T47D (cell line): ENCODE measurements around the gene FBXW11.
"Not testable (repeated sequence)": the region's sequence is repeated elsewhere in the genome, so short reads cannot be mapped to it uniquely, and the experiment has no call there.

Experiments
- DNase-seq, 2 experiments: peaks; one replicate each; pipeline versions ENCODE4 v3.0.0 to v3.0.0-alpha.2; 2011 to 2012; ENCODE audit warnings: low read depth in 1 of 2, low spot score in 1 of 2
- JUND ChIP-seq: IDR thresholded peaks from 2 replicates; pipeline ENCODE4 v1.6.1; 2012; ENCODE audit warnings: low read depth
- in situ Hi-C: cut with HindIII; loops from 2 replicates; pipeline ENCODE4 v1.10.0; 2016; ENCODE audit warnings: low sequenced_read_pairs, low pct_unique_long_range_greater_than_20kb

FBXW11 gene

DNA sequence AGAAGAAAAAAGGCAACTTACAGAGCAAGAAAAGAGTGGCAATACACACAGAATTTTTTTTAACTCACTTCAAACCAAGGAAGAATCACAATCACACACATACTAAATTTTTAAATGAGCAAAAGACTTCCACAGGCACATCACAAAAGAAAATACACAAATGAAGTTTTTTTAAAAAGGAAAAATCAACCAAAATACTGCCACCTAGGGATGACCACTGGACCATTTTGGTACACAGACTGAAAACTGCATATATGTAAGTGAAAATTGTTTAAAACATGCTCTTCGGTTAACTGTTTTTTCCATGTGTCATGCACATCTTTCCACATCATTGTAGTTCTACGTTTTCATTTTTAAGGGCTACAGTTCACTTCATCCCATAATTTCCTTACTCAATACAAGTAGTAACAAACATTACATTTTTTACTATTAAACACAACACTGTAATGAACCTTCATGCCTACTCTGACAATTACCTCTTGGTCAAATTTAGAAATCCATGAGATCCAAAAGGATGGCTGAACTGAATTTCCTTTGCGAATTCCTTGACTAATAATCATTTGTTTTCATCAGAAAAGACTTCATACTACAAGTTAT lies 79.0 kb downstream of the FBXW11 start:
- in situ Hi-C loops: no loop called here
- no peak for DNase-seq
- TF ChIP-seq JUND: no peak

GRCh38 chr5:171926311-171926710 lies 80.1 kb downstream of the FBXW11 start:
- in situ Hi-C loops: no loop called here
- no peak for DNase-seq
- TF ChIP-seq JUND: no peak

GRCh38 chr5:171924493-171925122 lies 81.8 kb downstream of the FBXW11 start:
- TF ChIP-seq JUND: no peak
- in situ Hi-C loops: no loop called here
- DNase-seq: no peak

DNA sequence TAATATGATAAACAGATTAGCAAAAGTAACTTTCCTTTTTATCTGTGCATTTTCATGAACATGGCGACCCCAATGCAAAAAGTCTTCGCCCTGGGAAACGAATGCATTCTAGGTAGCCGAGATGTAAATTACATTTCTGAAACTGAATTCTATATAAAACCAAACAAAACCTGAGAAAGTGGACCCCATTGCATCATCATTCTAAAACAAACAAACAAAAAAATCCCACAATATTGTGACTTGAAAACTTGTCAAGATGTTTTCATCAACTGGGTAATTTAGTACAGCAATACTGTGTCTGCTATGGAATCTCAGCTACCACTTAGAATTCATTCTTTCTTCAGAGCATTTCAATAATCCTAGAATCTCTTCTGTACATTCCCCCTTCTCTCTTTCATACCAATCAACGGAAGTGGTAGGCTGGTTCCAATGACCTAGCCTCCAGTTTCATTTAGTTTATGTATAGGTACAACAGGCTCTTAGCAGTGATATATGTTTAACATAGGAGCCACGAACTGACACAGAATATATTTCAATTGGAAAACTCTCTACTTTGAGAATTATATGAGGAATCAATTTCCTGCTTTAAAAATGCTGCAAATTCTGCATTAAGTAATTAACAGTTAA lies 85.6 kb downstream of the FBXW11 start:
- in situ Hi-C loops: no loop called here
- no peak for TF ChIP-seq JUND
- no peak for DNase-seq

DNA sequence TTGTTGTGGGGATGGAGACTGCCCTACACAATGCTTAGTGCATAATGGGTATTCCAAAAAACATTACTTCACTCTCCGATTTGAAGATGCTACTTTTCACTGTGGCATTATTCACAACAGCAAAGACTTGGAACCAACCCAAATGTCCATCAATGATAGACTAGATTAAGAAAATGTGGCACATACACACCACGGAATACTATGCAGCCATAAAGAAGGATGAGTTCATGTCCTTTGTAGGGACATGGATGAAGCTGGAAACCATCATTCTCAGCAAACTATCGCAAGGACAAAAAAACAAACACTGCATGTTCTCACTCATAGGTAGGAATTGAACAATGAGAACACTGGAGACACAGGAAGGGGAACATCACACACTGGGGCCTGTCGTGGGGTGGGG lies 90.7 kb downstream of the FBXW11 start:
- DNase-seq, in situ Hi-C loops: not testable (repeated sequence)

- in situ Hi-C loops: no loop called here
- TF ChIP-seq JUND: no peak
- no peak for DNase-seq
Measured at GRCh38 chr5:171914726-171915338, 91.6 kb downstream of the FBXW11 start.

- DNase-seq: no peak
- TF ChIP-seq JUND: no peak
- in situ Hi-C loops: no loop called here
Measured at GRCh38 chr5:171913987-171914273, 92.5 kb downstream of the FBXW11 start.

DNA sequence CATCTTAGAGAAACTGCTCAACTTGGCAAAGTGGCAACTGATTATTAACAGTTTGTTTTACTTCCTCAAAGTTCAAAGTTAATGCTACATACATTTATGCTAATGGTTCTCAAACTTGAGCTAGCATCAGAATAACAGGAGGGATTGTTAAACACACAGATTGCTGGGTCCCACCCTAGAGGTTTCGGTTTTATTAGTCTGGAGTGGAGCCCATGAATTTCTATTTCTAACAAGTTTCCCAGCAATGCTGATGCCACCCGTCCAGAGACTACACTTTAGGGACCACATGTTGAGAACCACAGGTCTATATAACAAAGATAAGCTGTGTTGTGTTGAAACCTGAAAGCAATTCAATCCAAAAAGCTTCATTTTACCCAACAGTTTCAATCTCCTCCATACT lies 95.3 kb downstream of the FBXW11 start:
- no peak for DNase-seq
- in situ Hi-C loops: no loop called here
- no peak for TF ChIP-seq JUND

DNA sequence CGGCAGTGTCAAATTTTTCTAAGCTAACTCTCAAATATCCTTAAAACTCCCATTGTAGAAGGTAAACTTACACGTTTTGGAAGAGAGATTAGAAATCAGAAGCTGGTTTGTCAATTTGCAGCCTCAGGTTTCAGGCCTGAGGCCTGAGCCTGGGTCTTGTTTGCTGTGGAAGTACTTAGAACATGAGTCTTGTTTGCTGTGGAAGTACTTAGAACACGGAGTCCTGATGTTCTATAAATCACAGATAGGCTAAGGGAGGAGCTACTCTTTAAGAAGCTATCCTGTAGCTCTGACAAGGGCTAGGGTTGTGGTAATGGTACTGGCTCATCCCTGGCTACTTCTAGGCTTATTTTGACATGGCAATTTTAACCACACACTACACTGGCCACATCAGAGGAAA lies 97.8 kb downstream of the FBXW11 start:
- TF ChIP-seq JUND: no peak
- in situ Hi-C loops: no loop called here
- peak in 1 of 2 experiments; percentile 11 for DNase-seq

GRCh38 chr5:171907725-171908343 lies 98.6 kb downstream of the FBXW11 start:
- no peak for TF ChIP-seq JUND
- DNase-seq: peak; percentile 27 to 77
- in situ Hi-C loops: no loop called here

DNA sequence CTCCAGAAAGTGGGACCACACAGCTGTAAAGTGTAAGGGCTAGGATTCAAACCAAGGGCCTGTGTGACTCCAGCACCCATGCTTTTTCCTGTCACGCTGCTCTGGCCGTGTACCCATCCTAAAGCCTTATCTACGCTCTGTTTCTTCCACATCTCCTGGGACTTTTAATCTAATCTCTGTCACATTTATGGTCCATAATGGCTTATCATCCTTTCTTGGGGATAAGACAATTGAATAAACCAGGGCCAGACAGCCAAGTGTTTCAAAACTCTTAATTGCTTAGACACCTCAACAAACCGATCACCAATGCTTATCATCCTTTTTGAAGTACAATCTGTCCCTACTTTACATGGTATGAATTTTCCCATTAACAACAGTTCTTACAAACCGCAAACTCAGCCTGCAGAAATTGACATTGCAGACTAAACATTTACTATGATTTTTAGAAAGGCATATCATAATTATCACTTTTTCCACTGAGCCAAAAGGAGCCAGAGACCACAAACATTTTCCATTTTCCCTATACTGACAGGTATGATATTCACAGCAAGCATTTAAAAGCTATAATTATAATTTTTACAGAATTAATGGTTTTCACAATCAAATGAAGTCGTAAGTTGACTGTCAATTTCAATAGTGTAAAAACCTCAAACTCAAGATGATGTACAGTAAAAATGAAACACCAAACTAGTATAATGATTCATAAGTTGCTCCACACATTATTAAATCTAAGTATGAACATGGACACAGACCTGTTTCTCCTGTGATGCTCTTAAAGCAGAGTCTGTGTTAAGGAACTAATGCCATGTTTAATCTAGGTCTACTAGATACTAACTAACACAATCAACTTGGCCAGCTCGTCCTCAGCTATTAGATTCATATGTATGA lies 99.5 kb downstream of the FBXW11 start:
- in situ Hi-C loops: no loop called here
- no peak for DNase-seq
- TF ChIP-seq JUND: no peak

GRCh38 chr5:171906066-171906570 lies 100.3 kb downstream of the FBXW11 start:
- no peak for TF ChIP-seq JUND
- DNase-seq: no peak
- in situ Hi-C loops: no loop called here
